ENCODE data around the gene TNIP2.

DNA sequence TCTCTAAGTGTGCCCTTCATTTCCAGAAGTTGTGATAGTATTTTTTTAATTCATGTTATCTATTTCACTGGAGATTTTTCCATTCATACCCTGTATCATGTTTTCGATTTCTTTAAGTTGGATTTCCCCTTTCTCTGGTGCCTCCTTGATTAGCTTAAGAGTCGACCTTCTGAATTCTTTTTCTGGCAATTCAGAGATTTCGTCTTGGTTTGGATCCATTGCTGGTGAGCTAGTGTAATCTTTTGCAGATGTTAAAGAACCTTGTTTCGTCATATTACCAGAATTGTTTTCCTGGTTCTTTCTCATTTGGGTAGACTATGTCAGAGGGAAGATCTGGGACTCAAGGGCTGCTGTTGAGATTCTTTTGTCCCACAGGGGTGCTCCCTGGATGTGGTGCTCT lies 27.7 kb upstream of the TNIP2 start:
- no peak for TF ChIP-seq POLR2A (IDR thresholded peaks at IDR 0.05)
- no peak for TF ChIP-seq POLR2AphosphoS5 (IDR thresholded peaks at IDR 0.05)
- TF ChIP-seq, protein P1, sequence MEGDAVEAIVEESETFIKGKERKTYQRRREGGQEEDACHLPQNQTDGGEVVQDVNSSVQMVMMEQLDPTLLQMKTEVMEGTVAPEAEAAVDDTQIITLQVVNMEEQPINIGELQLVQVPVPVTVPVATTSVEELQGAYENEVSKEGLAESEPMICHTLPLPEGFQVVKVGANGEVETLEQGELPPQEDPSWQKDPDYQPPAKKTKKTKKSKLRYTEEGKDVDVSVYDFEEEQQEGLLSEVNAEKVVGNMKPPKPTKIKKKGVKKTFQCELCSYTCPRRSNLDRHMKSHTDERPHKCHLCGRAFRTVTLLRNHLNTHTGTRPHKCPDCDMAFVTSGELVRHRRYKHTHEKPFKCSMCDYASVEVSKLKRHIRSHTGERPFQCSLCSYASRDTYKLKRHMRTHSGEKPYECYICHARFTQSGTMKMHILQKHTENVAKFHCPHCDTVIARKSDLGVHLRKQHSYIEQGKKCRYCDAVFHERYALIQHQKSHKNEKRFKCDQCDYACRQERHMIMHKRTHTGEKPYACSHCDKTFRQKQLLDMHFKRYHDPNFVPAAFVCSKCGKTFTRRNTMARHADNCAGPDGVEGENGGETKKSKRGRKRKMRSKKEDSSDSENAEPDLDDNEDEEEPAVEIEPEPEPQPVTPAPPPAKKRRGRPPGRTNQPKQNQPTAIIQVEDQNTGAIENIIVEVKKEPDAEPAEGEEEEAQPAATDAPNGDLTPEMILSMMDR (IDR thresholded peaks at IDR 0.05) = no peak

Measured in upper lobe of left lung (tissue), 4 donors.